GM12891 (cell line): ENCODE data around the gene PDGFD.

Source experiments
- POLR2A ChIP-seq: IDR thresholded peaks from 2 replicates; pipeline ENCODE4 v1.6.1; 2011; ENCODE audit warnings: low read depth, low read length, control low read depth
- POLR2AphosphoS5 ChIP-seq: IDR thresholded peaks from 2 replicates; pipeline ENCODE4 v1.6.1; 2011; ENCODE audit warnings: low read depth, low read length, control low read depth
- SPI1 ChIP-seq: IDR thresholded peaks from 2 replicates; pipeline ENCODE4 v1.6.1; 2011; ENCODE audit warnings: low read depth, low read length, control low read depth
- TAF1 ChIP-seq: IDR thresholded peaks from 2 replicates; pipeline ENCODE4 v1.6.1; 2011; ENCODE audit warnings: low read depth, low read length, control low read depth

- TF ChIP-seq POLR2A, result no peak
- no peak for TF ChIP-seq TAF1
- TF ChIP-seq POLR2AphosphoS5, result no peak
- no peak for TF ChIP-seq SPI1
Measured at GRCh38 chr11:103935219-103935618, 228.7 kb downstream of the PDGFD start.
